HEK293 (cell line): ENCODE measurements around the gene MLLT10.

Experiments used
- CTCF ChIP-seq: fragments of 450-650 bp; formaldehyde crosslinking; IDR thresholded peaks from 2 replicates; pipeline ENCODE4 v1.5.1; 2016; ENCODE audit warnings: missing biosample characterization, missing genetic modification characterization
- MZF1 ChIP-seq: fragments of 450-650 bp; formaldehyde crosslinking; IDR thresholded peaks from 2 replicates; pipeline ENCODE4 v1.5.1; 2017; ENCODE audit warnings: missing biosample characterization, missing genetic modification characterization, borderline replicate concordance
- PBX3 ChIP-seq: sonication (generic); formaldehyde crosslinking; IDR thresholded peaks from 2 replicates; pipeline ENCODE4 v1.8.1; 2022; ENCODE audit warnings: mild to moderate bottlenecking, moderate library complexity, missing genetic modification reagents
- ZBTB11 ChIP-seq: fragments of 450-650 bp; formaldehyde crosslinking; conservative IDR thresholded peaks from 2 replicates; pipeline ENCODE4 v1.5.1; 2016; ENCODE audit warnings: low read depth, missing biosample characterization, missing genetic modification characterization
- ZNF133 ChIP-seq: fragments of 450-650 bp; formaldehyde crosslinking; IDR thresholded peaks from 2 replicates; pipeline ENCODE4 v1.5.1; 2016; ENCODE audit warnings: missing biosample characterization, missing genetic modification characterization
- ZNF24 ChIP-seq: fragments of 450-650 bp; formaldehyde crosslinking; IDR thresholded peaks from 2 replicates; pipeline ENCODE4 v1.5.1; 2016; ENCODE audit warnings: missing biosample characterization, missing genetic modification characterization
- ZNF274 ChIP-seq, 2 experiments: fragments of 200-500 bp in 1 of 2; fragments of 450-650 bp in 1 of 2; sonication (Bioruptor generic) in 1 of 2; formaldehyde crosslinking in 1 of 2; IDR thresholded peaks; 2 replicates each; pipeline versions ENCODE4 v1.5.1 to v1.6.1; 2014 to 2016; ENCODE audit warnings: borderline replicate concordance in 1 of 2, inconsistent platforms in 1 of 2, low read length in 1 of 2, missing biosample characterization in 1 of 2, missing genetic modification characterization in 1 of 2
- ZNF350 ChIP-seq: fragments of 450-650 bp; formaldehyde crosslinking; IDR thresholded peaks from 2 replicates; pipeline ENCODE4 v1.5.0; 2017; ENCODE audit warnings: missing biosample characterization, mild to moderate bottlenecking, missing genetic modification characterization
- ZNF398 ChIP-seq: fragments of 450-650 bp; formaldehyde crosslinking; IDR thresholded peaks from 2 replicates; pipeline ENCODE4 v1.5.1; 2017; ENCODE audit warnings: missing biosample characterization, missing genetic modification characterization
- ZNF501 ChIP-seq: fragments of 450-650 bp; formaldehyde crosslinking; IDR thresholded peaks from 2 replicates; pipeline ENCODE4 v1.5.1; 2016; ENCODE audit warnings: missing biosample characterization, missing genetic modification characterization
- ZNF624 ChIP-seq: fragments of 450-650 bp; formaldehyde crosslinking; IDR thresholded peaks from 2 replicates; pipeline ENCODE4 v1.5.1; 2017; ENCODE audit warnings: missing biosample characterization, missing genetic modification characterization

GRCh38 chr10:21733710-21734109 is 199.7 kb downstream of the MLLT10 start:
- TF ChIP-seq ZNF398 (no peak), CTCF (no peak), ZNF24 (tag by site-specific recombination) (no peak), ZNF133 (no peak), MZF1 (tag by site-specific recombination) (no peak), PBX3 (CRISPR knock-in tag) (no peak), ZNF624 (tag by site-specific recombination) (no peak), ZBTB11 (tag by site-specific recombination) (no peak), ZNF350 (tag by site-specific recombination) (no peak), ZNF274 (IDR thresholded peaks at IDR 0.05; ENCODE audit: low read length) (no peak), ZNF274 (tag by site-specific recombination; IDR thresholded peaks at IDR 0.05; ENCODE audit: borderline replicate concordance) (no peak), ZNF501 (no peak)
